HG03342 (cell line): ENCODE measurements around the gene CA5A.
"Not testable (repeated sequence)": the region's sequence is repeated elsewhere in the genome, so short reads cannot be mapped to it uniquely, and the experiment has no call there.

Source experiments
- ATAC-seq: cut with Tn5 transposase; IDR thresholded peaks from one replicate; pipeline ENCODE4 v1.9.1; 2021; ENCODE audit warnings: mild to moderate bottlenecking, moderate library complexity; ENCODE audit not compliant: unreplicated experiment

CA5A gene

GRCh38 chr16:87949071-87949744 is 12.9 kb upstream of the CA5A start:
- no peak for ATAC-seq

- ATAC-seq, result no peak
Measured at GRCh38 chr16:87948735-87949070, 12.4 kb upstream of the CA5A start.

GRCh38 chr16:87948119-87948545 is 11.8 kb upstream of the CA5A start:
- ATAC-seq, result no peak

GRCh38 chr16:87947356-87948118 is 11.2 kb upstream of the CA5A start:
- ATAC-seq, result no peak

GRCh38 chr16:87946596-87947347 is 10.4 kb upstream of the CA5A start:
- no peak for ATAC-seq

- ATAC-seq, result no peak
Measured at GRCh38 chr16:87945351-87946042, 9.2 kb upstream of the CA5A start.

GRCh38 chr16:87942680-87943079 is 6.4 kb upstream of the CA5A start:
- no peak for ATAC-seq

- no peak for ATAC-seq
Measured at GRCh38 chr16:87939562-87940423, 3.5 kb upstream of the CA5A start.

GRCh38 chr16:87938412-87938949 is 2.2 kb upstream of the CA5A start:
- no peak for ATAC-seq

- not testable (repeated sequence) for ATAC-seq
Measured at GRCh38 chr16:87937231-87937542, 858 bp upstream of the CA5A start.

- not testable (repeated sequence) for ATAC-seq
Measured at GRCh38 chr16:87936016-87936374, 334 bp downstream of the CA5A start.

- ATAC-seq, result not testable (repeated sequence)
Measured at GRCh38 chr16:87934752-87935425, 1.4 kb downstream of the CA5A start.

GRCh38 chr16:87933140-87933495 is 3.2 kb downstream of the CA5A start:
- ATAC-seq, result no peak

- ATAC-seq, result not testable (repeated sequence)
Measured at GRCh38 chr16:87932475-87933139, 3.7 kb downstream of the CA5A start.

GRCh38 chr16:87931504-87931903 is 4.8 kb downstream of the CA5A start:
- no peak for ATAC-seq

- ATAC-seq, result no peak
Measured at GRCh38 chr16:87930456-87930855, 5.9 kb downstream of the CA5A start.

- no peak for ATAC-seq
Measured at GRCh38 chr16:87929986-87930385, 6.3 kb downstream of the CA5A start.

- ATAC-seq, result no peak
Measured at GRCh38 chr16:87927195-87927562, 9.2 kb downstream of the CA5A start.
